22Rv1 (cell line): ENCODE measurements around the gene TP73.

Experiments used
- ZFX ChIP-seq: fragments of 450-650 bp; IDR thresholded peaks from 2 replicates; pipeline ENCODE4 v1.6.1; 2017; ENCODE audit warnings: antibody characterized with exemption, borderline replicate concordance
- TF ChIP-seq, protein P1 (sequence below): fragments of 450-650 bp; IDR thresholded peaks from 2 replicates; pipeline ENCODE4 v1.5.1; 2017; ENCODE audit warnings: mild to moderate bottlenecking

- TF ChIP-seq, protein P1, sequence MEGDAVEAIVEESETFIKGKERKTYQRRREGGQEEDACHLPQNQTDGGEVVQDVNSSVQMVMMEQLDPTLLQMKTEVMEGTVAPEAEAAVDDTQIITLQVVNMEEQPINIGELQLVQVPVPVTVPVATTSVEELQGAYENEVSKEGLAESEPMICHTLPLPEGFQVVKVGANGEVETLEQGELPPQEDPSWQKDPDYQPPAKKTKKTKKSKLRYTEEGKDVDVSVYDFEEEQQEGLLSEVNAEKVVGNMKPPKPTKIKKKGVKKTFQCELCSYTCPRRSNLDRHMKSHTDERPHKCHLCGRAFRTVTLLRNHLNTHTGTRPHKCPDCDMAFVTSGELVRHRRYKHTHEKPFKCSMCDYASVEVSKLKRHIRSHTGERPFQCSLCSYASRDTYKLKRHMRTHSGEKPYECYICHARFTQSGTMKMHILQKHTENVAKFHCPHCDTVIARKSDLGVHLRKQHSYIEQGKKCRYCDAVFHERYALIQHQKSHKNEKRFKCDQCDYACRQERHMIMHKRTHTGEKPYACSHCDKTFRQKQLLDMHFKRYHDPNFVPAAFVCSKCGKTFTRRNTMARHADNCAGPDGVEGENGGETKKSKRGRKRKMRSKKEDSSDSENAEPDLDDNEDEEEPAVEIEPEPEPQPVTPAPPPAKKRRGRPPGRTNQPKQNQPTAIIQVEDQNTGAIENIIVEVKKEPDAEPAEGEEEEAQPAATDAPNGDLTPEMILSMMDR, result no peak
- TF ChIP-seq ZFX, result no peak
Measured at GRCh38 chr1:3646596-3646995, 5.7 kb upstream of the TP73 start.
